Heart right ventricle (tissue), 16 donors: Measurements from ENCODE around the gene RSPRY1. TPM values are rescaled to one million over a fixed set of nuclear protein-coding genes. Genes with fewer than 3 reads are reported as not detected.
A peak's percentile ranks its signal among the peaks of the same experiment; 100 is the strongest.

ENCODE experiments used
- ATAC-seq, 8 donors: fragments of 200-7000 bp; cut with Tn5 transposase; one replicate each; pipeline ENCODE4 v1.9.1; 2020; ENCODE audit warnings: mild to moderate bottlenecking in 8 of 8, moderate library complexity in 8 of 8, moderate number of reproducible peaks in 1 of 8
- DNase-seq, 2 donors: peaks; one replicate each; pipeline ENCODE4 v3.0.0-alpha.2; 2020
- H3K27ac ChIP-seq, 10 donors: fragments of 200-600 bp; sonication (generic) in 2 of 10; one replicate each; pipeline versions ENCODE4 v1.5.0 to v1.8.0; 2020 to 2022; ENCODE audit warnings: mild to moderate bottlenecking in 3 of 10
- H3K27me3 ChIP-seq, 7 donors: fragments of 200-600 bp; one replicate each; pipeline ENCODE4 v1.8.0; 2021 to 2022; ENCODE audit warnings: mild to moderate bottlenecking in 2 of 7
- H3K36me3 ChIP-seq, 9 donors: fragments of 200-600 bp; sonication (generic) in 1 of 9; one replicate each; pipeline versions ENCODE4 v1.5.0 to v1.8.0; 2020 to 2022; ENCODE audit warnings: mild to moderate bottlenecking in 2 of 9
- H3K4me1 ChIP-seq, 9 donors: fragments of 200-600 bp; sonication (generic) in 1 of 9; one replicate each; pipeline versions ENCODE4 v1.5.0 to v1.8.0; 2020 to 2022; ENCODE audit warnings: mild to moderate bottlenecking in 4 of 9
- H3K4me3 ChIP-seq, 10 donors: fragments of 200-600 bp; sonication (generic) in 2 of 10; one replicate each; pipeline versions ENCODE4 v1.5.0 to v1.8.0; 2020 to 2022; ENCODE audit warnings: mild to moderate bottlenecking in 7 of 10, moderate library complexity in 2 of 10
- H3K9me3 ChIP-seq, 11 donors: fragments of 200-600 bp in 10 of 11; sonication (generic) in 2 of 11; one replicate each; pipeline versions ENCODE4 v1.5.0 to v1.8.0; 2013 to 2022; ENCODE audit warnings: mild to moderate bottlenecking in 2 of 11, control low read depth in 1 of 11, moderate library complexity in 1 of 11
- WGBS, 2 donors: extraction: QIAGEN DNeasy Blood & Tissue Kit; methylation state at CpG; one replicate each; pipeline ENCODE4 v1.1.7; 2013; ENCODE audit warnings: inconsistent platforms in 1 of 2; 5-methylcytosine and 5-hydroxymethylcytosine counted together
- intact Hi-C, 10 donors: fragments of 100-400 bp; cut with DNase I; formaldehyde crosslinking; loops; one replicate each; pipeline versions ENCODE4 v1.11.1 to v1.14.2; 2022
- polyA plus RNA-seq, 2 donors: library from polyadenylated mRNA; stranded (reverse); fragments of 200-250 nt; gene quantifications; one replicate each; pipeline ENCODE4 v1.2.3, GENCODE V29; 2013
- total RNA-seq, 10 donors: library from RNA; stranded (reverse); fragmentation: NEBNext Ultra II Directional in 3 of 10; extraction: Animal tissue kit (Norgen Biotek cat#: 25700) in 3 of 10; gene quantifications; one replicate each; pipeline versions ENCODE4 v1.2.1 to v1.2.4, GENCODE V29; 2021 to 2023
- TF ChIP-seq, protein P1 (sequence below), 9 donors: fragments of 200-600 bp; sonication (generic) in 2 of 9; IDR thresholded peaks; one replicate each; pipeline versions ENCODE4 v1.5.0 to v1.8.0; 2021 to 2022; ENCODE audit warnings: antibody characterized with exemption in 9 of 9, mild to moderate bottlenecking in 5 of 9, moderate library complexity in 1 of 9
- donor health status: Arrhythmogenic right ventricular cardiomyopathy.
- donor health status: ischemic (EF 13 %, LVEDD 7.1; RV severe dilation, severe dysfunction).
- donor health status: healthy with polysubstance abuse.
- donor health status: DM: no; HTN: yes; CAD: no.
- donor health status: DM: no; HTN: no; CAD: no.
- donor health status: ischemic (EF 25% LVEDD 6.9; RV normal size, moderate dysfunction).
- donor health status: ischemic (EF 25% LVEDD 5.7; RV mildly dilated, moderate dysfunction).
- donor health status: healthy.
- donor health status: DM: yes; HTN: yes; CAD: no.
- donor health status: Ischemic cardiomyopathy.
- donor health status: ischemic (EF 35%, LVEDD 5.7; RV mildly dilated, moderate dysfunction).
- donor health status: nonischemic (EF 11% LVEDD 7.7; RV severe dilation, severe dysfunction).
- donor health status: DM: yes; HTN: yes; CAD: no.
- donor health status: PGD.
- donor health status: ischemic (EF 29% LVEDD 5.4; RV normal size, mild dysfunction).
- donor health status: nonischemic (EF 23%, LVEDD 6.1; RV moderate dilation, normal function).

Gene RSPRY1
- total and polyA plus RNA-seq, 12 donors = 6.9 to 21.4 (median 16.9) TPM

DNA sequence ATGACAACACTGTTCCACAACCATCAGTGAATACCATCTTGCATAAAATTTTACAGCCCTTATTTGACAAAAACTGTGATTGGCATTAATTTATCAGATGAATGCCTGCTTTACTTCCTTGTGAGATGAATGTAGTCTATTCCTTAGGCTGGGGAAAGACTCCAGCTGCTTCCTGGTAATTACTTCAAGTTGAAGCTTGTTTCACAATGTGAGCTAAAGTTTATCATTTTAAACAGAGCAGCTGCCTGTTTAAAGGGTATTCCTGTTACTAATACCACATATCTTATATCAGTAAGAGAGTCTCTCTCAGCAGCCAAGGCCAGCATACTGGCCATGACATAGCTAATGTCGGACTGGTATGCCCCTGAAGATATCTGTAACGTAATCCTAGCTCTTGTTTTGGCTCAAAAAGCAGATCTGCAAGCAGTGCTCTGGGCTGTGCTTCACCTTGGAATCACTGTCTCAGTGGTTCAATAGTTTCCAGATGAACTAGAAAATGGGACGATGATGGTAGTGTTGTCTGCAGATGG, 45.8 kb downstream of the RSPRY1 start:
- intact Hi-C loops = no loop called here
- TF ChIP-seq, protein P1, sequence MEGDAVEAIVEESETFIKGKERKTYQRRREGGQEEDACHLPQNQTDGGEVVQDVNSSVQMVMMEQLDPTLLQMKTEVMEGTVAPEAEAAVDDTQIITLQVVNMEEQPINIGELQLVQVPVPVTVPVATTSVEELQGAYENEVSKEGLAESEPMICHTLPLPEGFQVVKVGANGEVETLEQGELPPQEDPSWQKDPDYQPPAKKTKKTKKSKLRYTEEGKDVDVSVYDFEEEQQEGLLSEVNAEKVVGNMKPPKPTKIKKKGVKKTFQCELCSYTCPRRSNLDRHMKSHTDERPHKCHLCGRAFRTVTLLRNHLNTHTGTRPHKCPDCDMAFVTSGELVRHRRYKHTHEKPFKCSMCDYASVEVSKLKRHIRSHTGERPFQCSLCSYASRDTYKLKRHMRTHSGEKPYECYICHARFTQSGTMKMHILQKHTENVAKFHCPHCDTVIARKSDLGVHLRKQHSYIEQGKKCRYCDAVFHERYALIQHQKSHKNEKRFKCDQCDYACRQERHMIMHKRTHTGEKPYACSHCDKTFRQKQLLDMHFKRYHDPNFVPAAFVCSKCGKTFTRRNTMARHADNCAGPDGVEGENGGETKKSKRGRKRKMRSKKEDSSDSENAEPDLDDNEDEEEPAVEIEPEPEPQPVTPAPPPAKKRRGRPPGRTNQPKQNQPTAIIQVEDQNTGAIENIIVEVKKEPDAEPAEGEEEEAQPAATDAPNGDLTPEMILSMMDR (IDR thresholded peaks at IDR 0.05) = no peak
- WGBS, 2 donors = 74 to 81% methylated on average over 3 of the region's 3 CpGs

DNA sequence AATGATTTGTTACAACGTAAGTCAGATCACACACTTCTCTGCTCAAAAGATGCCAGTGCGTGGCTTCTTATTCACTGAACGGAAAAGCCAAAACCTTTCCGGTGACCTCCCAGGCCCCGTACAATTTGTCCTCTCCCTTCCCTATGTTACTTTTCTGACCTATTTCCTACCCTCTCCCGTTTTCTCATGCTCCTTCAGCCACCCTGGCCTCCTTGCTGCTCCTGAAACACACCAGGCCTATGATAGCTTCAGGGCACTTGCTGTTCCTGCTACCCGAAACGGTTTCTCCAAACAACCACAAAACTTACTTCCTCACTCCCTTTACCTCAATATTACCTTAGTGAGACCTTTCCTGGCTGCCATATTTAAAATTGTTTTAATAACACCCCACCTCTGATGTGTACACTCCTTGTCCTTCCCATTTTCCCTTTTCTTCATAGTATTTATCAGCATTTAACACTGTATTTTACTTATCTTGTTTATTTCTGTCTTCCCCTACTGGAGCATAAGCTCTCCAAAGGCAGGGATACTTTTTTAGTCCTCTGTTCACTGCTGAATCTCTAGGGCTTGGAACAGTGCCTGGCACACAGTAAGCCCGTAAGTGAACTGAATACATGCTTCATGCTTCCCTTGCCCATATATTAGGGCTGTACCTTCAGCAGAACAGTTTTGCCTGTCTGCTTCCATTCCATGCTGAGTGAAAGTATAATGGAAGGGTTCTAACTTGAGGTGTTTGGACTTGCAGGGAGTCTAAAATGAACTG, 48.0 kb downstream of the RSPRY1 start:
- H3K4me3 ChIP-seq = no peak overlapping the region
- peaks cover 0 to 100% (median 43%) of the 10 kb centered on the region in 9 donors for H3K36me3 ChIP-seq
- 67 to 74% methylated on average over 9 of the region's 9 CpGs for WGBS, 2 donors
- H3K27me3 ChIP-seq = no peaks in the 10 kb centered on the region
- no peaks in the 10 kb centered on the region for H3K9me3 ChIP-seq
- intact Hi-C loops = no loop called here
- DNase-seq (no peak), ATAC-seq (peak; percentile 33 to 93 (median 82))
- TF ChIP-seq, protein P1 (IDR thresholded peaks at IDR 0.05) = no peak
- H3K27ac ChIP-seq = peak overlapping the region in 9 of 10 donors; percentile 21 to 79 (median 69)
- H3K4me1 ChIP-seq = peaks cover 0 to 21% (median 7%) of the 10 kb centered on the region in 9 donors

More for the DNA sequence above, 45.8 kb downstream of the RSPRY1 start:
- ATAC-seq (no peak), DNase-seq (no peak)
- H3K9me3 ChIP-seq = no peaks in the 10 kb centered on the region
- H3K27me3 ChIP-seq = no peaks in the 10 kb centered on the region
- peaks cover 0 to 21% (median 7%) of the 10 kb centered on the region in 9 donors for H3K4me1 ChIP-seq
- peaks cover 0 to 100% (median 60%) of the 10 kb centered on the region in 9 donors for H3K36me3 ChIP-seq
- H3K4me3 ChIP-seq = no peak overlapping the region
- no peak overlapping the region for H3K27ac ChIP-seq

DNA sequence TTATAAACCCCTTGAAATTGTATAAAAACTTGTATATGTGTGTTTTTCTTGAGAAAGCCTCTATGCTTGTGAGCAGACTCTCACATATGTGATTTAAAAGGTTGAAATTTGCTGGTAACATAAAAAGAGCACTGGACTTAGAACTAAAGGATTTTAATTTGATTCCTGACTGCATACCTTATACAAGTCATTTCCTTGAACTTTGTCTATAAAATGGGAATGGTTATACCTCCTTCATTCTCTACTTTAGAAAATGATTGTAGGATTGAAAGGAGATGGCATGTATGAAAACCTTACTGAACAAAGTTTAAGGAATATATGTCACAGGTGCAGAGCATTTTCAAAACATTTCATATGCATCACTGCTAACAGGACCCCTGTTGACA, 48.6 kb downstream of the RSPRY1 start:
- no peaks in the 10 kb centered on the region for H3K9me3 ChIP-seq
- H3K36me3 ChIP-seq = peaks cover 0 to 100% (median 46%) of the 10 kb centered on the region in 9 donors
- H3K4me1 ChIP-seq = peaks cover 0 to 21% (median 7%) of the 10 kb centered on the region in 9 donors
- intact Hi-C loops = loop anchor here in 1 of 10 donors (5.0 kb wide), 1 partner anchor 37 kb away; no protein-coding TSS in a partner anchor
- ATAC-seq (no peak), DNase-seq (no peak)
- peak overlapping the region in 8 of 10 donors; percentile 21 to 79 (median 66) for H3K27ac ChIP-seq
- TF ChIP-seq, protein P1 (IDR thresholded peaks at IDR 0.05) = no peak
- no peak overlapping the region for H3K4me3 ChIP-seq
- no peaks in the 10 kb centered on the region for H3K27me3 ChIP-seq

DNA sequence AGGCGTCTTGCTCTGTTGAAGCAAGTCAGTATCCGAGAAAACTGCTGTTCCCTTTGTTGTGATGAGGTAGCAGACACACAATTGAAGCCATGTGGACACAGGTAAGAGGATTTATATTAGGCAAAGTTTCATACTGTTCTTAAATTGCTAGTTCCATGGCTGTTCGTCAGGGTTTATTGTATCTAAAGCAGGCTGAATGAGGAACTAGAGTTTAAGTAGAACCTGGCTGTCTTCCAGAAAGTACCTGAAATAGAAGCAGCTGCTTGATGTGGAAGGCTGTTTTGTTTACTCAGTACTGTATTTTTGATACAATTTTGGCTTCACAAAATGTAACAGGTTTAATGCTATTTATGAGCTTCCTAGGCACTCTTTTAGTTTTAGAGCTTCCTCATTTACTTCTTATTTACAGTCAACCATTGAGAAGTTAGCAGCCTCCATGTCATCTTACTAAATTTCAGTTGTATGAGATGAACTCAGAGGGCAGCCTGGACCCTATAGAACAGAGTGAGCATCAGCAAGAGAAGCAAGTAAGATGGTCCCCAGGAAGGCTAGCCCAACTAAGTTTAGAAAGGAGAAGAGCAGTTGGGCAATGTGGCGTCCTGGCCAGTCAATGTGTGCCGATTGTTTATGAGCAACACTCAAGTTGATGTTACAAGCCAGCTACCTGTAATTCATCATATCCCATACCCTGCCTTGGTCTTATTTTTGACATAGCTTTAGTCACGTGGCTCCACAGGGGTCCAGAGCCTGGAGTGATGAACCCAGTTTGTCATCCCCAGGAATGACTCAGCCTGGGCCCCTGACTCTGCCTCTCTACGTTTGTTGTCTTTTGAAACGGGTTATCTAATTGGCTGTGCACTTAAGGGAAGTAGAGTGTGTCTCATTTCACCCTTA, 49.2 kb downstream of the RSPRY1 start:
- ATAC-seq (peak in 4 of 8 donors; percentile 26 to 56 (median 37)), DNase-seq (no peak)
- Histone ChIP-seq H3K27ac (peak overlapping the region in 2 of 10 donors; percentile 69 to 79), H3K4me3 (no peak overlapping the region), H3K9me3 (no peaks in the 10 kb centered on the region), H3K36me3 (peaks cover 0 to 100% (median 43%) of the 10 kb centered on the region in 9 donors), H3K4me1 (peaks cover 0 to 21% (median 7%) of the 10 kb centered on the region in 9 donors), H3K27me3 (no peaks in the 10 kb centered on the region)
- intact Hi-C loops = loop anchor here in 1 of 10 donors (5.0 kb wide), 1 partner anchor 38 kb away; no protein-coding TSS in a partner anchor
- WGBS, 2 donors = 69 to 76% methylated on average over 8 of the region's 8 CpGs
- TF ChIP-seq, protein P1 (IDR thresholded peaks at IDR 0.05) = no peak
